ENCODE measurements around the gene PHC2. TPM values are rescaled to one million over a fixed set of nuclear protein-coding genes. Genes with fewer than 3 reads are reported as not detected.
A peak's percentile ranks its signal among the peaks of the same experiment; 100 is the strongest.

The PHC2 gene
- total RNA-seq, 1 donor from 2014 or later, result 222 TPM

DNA sequence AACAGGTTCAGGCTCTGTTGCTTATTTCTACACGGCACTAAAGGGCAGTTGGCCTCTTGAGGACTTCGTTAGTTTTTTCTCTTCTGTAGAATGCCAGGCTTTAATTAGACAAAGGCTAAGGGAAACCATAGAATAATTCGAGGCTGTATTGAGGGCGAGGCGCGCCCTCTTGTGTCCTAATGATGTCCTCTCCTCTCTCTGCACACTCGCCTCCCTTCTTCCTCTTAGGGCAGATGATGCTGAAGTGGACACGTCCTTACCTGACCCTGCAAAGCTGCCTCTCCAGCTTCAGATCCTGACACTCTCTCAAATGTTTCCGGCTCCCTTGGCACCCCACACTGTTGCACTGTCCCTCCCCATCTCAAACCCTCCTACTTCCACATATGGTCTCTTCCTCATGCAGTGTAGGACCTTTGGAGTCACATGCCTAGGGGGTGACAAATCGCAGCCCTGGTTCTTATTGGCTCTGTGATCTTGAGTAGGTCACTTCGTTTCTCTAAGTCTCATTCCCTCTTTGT, 39.7 kb upstream of the PHC2 start:
- Histone ChIP-seq H3K36me3 (no peaks in the 10 kb centered on the region), H3K27me3 (no peaks in the 10 kb centered on the region), H3K4me3 (no peak overlapping the region), H3K4me1 (peaks cover 3 to 27% of the 10 kb centered on the region in 2 donors), H3K9me3 (no peaks in the 10 kb centered on the region), H3K27ac (peak overlapping the region in 1 of 2 donors; percentile 70)
- peak; percentile 44 to 88 for DNase-seq (ENCODE audit: low spot score in 2 of 2)
- intact Hi-C loops (cut with DNase I), result loop anchor here (1.0 to 5.0 kb wide), 7 partner anchors 103 to 1883 kb away; no protein-coding TSS in a partner anchor
- TF ChIP-seq, protein P1, sequence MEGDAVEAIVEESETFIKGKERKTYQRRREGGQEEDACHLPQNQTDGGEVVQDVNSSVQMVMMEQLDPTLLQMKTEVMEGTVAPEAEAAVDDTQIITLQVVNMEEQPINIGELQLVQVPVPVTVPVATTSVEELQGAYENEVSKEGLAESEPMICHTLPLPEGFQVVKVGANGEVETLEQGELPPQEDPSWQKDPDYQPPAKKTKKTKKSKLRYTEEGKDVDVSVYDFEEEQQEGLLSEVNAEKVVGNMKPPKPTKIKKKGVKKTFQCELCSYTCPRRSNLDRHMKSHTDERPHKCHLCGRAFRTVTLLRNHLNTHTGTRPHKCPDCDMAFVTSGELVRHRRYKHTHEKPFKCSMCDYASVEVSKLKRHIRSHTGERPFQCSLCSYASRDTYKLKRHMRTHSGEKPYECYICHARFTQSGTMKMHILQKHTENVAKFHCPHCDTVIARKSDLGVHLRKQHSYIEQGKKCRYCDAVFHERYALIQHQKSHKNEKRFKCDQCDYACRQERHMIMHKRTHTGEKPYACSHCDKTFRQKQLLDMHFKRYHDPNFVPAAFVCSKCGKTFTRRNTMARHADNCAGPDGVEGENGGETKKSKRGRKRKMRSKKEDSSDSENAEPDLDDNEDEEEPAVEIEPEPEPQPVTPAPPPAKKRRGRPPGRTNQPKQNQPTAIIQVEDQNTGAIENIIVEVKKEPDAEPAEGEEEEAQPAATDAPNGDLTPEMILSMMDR (IDR thresholded peaks at IDR 0.05), result peak; percentile 75 to 80 (median 76)

DNA sequence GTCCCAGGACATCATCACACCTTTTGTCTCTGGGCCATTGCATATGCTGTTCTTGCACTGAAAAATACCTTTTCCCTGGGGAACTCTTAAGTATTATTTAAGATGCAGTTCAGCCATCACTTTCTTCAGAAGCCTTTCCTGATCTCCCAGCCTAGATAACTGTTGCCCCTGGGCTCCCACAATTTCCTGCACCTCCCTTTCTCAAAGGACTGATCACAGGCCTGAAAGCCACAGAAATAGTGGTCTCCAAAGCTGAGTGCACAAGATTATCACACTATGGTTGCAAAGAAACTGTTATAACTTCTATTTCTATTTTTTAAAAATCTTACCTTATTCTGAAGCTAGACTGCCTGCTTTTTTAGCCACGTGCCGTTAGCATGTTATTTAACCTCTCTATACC, 38.8 kb upstream of the PHC2 start:
- intact Hi-C loops (cut with DNase I), result loop anchor here (1.0 to 5.0 kb wide), 7 partner anchors 102 to 1882 kb away; no protein-coding TSS in a partner anchor
- no peak overlapping the region for H3K4me3 ChIP-seq
- H3K4me1 ChIP-seq, result peaks cover 3 to 26% of the 10 kb centered on the region in 2 donors
- no peaks in the 10 kb centered on the region for H3K27me3 ChIP-seq
- H3K27ac ChIP-seq, result no peak overlapping the region
- DNase-seq (ENCODE audit: low spot score in 2 of 2), result no peak
- H3K36me3 ChIP-seq, result no peaks in the 10 kb centered on the region
- H3K9me3 ChIP-seq, result no peaks in the 10 kb centered on the region
- TF ChIP-seq, protein P1 (IDR thresholded peaks at IDR 0.05), result no peak

DNA sequence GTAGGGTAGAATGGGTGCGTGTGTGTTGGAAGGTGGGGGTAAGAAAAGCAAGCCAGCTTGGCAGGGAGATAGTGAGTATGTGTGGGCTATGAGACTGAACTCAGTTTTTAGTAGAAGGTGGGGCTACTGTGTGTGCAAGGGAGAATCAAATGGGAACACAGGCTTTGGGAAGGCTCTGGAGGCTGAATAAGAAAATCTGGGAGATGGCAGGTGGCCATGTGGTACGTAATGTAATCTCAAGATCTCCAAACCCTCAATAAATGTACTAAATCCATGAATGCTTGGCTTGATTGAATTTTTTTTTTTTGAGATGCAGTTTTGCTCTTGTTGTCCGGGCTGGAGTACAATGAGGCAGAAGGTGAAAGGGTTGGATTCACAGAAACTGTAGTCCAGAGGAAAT, 38.1 kb upstream of the PHC2 start:
- TF ChIP-seq, protein P1 (IDR thresholded peaks at IDR 0.05), result no peak
- DNase-seq (ENCODE audit: low spot score in 2 of 2), result no peak
- Histone ChIP-seq H3K4me3 (no peak overlapping the region), H3K27me3 (no peaks in the 10 kb centered on the region), H3K4me1 (peaks cover 3 to 19% of the 10 kb centered on the region in 2 donors), H3K36me3 (no peaks in the 10 kb centered on the region), H3K27ac (no peak overlapping the region), H3K9me3 (no peaks in the 10 kb centered on the region)
- intact Hi-C loops (cut with DNase I), result no loop called here

DNA sequence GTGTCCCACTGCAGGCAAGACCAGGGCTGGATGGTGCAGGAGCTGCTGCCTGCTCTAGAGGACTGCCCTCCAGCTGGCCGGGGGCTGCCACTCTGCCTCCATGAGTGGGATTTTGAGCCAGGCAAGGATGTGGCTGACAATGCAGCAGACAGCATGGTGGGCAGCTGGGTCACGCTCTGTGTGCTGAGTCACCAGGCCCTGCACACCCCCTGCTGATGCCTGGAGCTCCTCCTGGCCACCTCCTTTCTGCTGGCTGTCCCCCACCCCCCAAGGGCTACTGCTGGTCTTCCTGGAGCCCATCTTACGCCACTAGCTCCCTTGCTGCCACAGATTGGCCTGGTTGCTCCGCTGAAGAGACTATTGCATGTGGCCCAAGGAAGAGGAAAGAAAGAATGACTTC, 37.6 kb upstream of the PHC2 start:
- intact Hi-C loops (cut with DNase I), result no loop called here
- TF ChIP-seq, protein P1 (IDR thresholded peaks at IDR 0.05), result no peak
- no peak for DNase-seq (ENCODE audit: low spot score in 2 of 2)
- Histone ChIP-seq H3K4me1 (peaks cover under 1 to 18% of the 10 kb centered on the region in 2 donors), H3K36me3 (no peaks in the 10 kb centered on the region), H3K27me3 (no peaks in the 10 kb centered on the region), H3K4me3 (no peak overlapping the region), H3K27ac (no peak overlapping the region), H3K9me3 (no peaks in the 10 kb centered on the region)

DNA sequence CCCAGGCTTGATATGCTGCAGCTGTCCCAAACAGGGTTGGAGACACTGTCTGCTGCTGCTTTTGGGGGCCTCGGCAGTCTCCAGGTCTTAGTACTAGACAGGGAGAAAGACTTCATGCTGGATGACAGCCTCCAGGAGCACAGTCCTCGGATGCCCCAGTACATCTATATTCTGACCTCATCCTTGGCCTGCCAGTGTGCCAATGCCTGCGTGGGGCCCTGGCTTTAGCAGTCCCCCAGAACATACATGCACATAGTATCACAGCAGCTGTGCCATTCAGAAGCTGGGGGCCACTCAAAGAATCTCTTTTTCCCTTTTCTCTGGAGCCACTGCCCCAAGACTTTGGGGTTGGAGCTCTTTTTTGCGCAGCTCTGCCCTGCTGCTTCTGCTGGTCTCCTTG, 37.1 kb upstream of the PHC2 start:
- H3K4me3 ChIP-seq, result no peak overlapping the region
- TF ChIP-seq, protein P1 (IDR thresholded peaks at IDR 0.05), result no peak
- intact Hi-C loops (cut with DNase I), result no loop called here
- no peaks in the 10 kb centered on the region for H3K9me3 ChIP-seq
- DNase-seq (ENCODE audit: low spot score in 2 of 2), result no peak
- no peaks in the 10 kb centered on the region for H3K27me3 ChIP-seq
- H3K4me1 ChIP-seq, result peaks cover 0 to 12% of the 10 kb centered on the region in 2 donors
- H3K36me3 ChIP-seq, result no peaks in the 10 kb centered on the region
- no peak overlapping the region for H3K27ac ChIP-seq

DNA sequence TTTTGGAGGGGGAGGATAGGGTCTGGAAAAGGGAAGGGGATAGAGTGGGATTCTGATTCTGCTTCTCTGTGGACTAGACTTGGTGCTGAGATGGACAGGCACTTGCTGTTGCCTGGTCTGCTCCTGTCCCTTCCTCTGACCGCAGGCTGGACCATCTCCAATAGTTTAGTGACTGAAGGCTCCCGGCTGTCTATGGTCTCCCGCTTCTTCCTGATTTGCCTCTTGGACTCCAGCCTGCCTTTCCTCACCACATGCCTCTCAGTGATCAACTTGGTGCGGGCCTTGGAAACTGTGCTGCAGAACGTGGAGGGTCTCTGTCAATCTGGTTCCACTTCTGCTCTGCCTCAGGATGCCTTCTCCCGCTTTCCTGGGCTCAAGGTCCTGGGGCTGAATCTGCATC, 35.3 kb upstream of the PHC2 start:
- H3K4me1 ChIP-seq, result peaks cover 5 to 9% of the 10 kb centered on the region in 2 donors
- no peak overlapping the region for H3K27ac ChIP-seq
- TF ChIP-seq, protein P1 (IDR thresholded peaks at IDR 0.05), result no peak
- H3K27me3 ChIP-seq, result no peaks in the 10 kb centered on the region
- no peak overlapping the region for H3K4me3 ChIP-seq
- no peaks in the 10 kb centered on the region for H3K9me3 ChIP-seq
- no peaks in the 10 kb centered on the region for H3K36me3 ChIP-seq
- DNase-seq (ENCODE audit: low spot score in 2 of 2), result no peak
- intact Hi-C loops (cut with DNase I), result no loop called here

Data from ascending aorta (tissue), 2 donors.